Subcutaneous adipose tissue (tissue), 4 donors: ENCODE results near the gene ACSBG1. TPM values are rescaled to one million over a fixed set of nuclear protein-coding genes. Genes with fewer than 3 reads are reported as not detected.

Experiments used
- total RNA-seq, 4 donors: library from RNA; depleted of rRNA; stranded (reverse); fragments of >200 nt; gene quantifications; one replicate each; pipeline ENCODE4 v1.1.0, GENCODE V29; 2016
- TF ChIP-seq, protein P1 (sequence below): fragments of 450-650 bp; IDR thresholded peaks from one replicate; pipeline ENCODE4 v1.5.1; 2016; ENCODE audit warnings: low read depth, mild to moderate bottlenecking, control low read depth, antibody characterized with exemption, moderate library complexity

Gene ACSBG1
- total RNA-seq, 4 donors from 2014 or later = not detected

- TF ChIP-seq, protein P1, sequence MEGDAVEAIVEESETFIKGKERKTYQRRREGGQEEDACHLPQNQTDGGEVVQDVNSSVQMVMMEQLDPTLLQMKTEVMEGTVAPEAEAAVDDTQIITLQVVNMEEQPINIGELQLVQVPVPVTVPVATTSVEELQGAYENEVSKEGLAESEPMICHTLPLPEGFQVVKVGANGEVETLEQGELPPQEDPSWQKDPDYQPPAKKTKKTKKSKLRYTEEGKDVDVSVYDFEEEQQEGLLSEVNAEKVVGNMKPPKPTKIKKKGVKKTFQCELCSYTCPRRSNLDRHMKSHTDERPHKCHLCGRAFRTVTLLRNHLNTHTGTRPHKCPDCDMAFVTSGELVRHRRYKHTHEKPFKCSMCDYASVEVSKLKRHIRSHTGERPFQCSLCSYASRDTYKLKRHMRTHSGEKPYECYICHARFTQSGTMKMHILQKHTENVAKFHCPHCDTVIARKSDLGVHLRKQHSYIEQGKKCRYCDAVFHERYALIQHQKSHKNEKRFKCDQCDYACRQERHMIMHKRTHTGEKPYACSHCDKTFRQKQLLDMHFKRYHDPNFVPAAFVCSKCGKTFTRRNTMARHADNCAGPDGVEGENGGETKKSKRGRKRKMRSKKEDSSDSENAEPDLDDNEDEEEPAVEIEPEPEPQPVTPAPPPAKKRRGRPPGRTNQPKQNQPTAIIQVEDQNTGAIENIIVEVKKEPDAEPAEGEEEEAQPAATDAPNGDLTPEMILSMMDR = no peak
Measured at GRCh38 chr15:78266806-78267205, 32.4 kb upstream of the ACSBG1 start.

GRCh38 chr15:78266229-78266628 lies 31.9 kb upstream of the ACSBG1 start:
- TF ChIP-seq, protein P1 = no peak

GRCh38 chr15:78265752-78266224 lies 31.4 kb upstream of the ACSBG1 start:
- TF ChIP-seq, protein P1 = no peak

GRCh38 chr15:78265137-78265460 lies 30.7 kb upstream of the ACSBG1 start:
- TF ChIP-seq, protein P1 = no peak

DNA sequence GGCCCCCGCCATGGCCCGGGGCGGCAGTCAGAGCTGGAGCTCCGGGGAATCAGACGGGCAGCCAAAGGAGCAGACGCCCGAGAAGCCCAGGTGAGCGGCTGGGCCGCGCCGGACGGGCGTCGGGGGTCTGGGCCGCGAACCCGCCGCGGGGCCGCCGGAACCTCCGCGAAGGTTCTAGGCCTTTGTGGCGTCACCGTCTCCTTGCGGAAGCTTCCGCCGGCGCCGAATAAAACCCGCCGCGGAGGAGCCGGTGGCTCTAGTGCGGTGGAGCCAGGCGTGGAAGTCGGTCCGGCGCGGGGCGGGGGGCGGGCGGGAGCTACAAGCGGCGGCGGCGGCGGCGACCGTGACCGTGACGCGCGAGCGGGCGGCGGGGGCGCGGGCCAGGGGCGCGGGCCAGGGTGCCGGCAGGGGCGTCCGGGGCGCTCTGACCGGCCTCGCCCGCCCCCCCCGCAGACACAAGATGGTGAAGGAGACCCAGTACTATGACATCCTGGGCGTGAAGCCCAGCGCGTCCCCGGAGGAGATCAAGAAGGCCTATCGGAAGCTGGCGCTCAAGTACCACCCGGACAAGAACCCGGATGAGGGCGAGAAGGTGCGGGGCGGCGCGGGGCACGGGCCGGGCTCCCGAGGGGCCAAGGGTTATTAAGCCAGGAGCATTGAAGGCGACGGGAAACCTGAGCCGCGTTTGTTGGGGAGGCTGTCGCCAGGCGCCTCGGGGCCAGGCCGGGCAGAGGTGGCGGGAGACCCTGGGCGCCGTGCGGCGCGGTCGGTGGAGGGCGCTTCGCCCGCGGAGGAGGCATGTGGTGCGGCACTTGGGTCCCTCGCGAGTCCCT lies 30.2 kb upstream of the ACSBG1 start, which contains the start of gene DNAJA4:
TSS of gene DNAJA4 (plus strand) at position 259 of the 833 bp plus-strand sequence. CDS start at position 461, 202 bp downstream.
- TF ChIP-seq, protein P1 = no peak

DNA sequence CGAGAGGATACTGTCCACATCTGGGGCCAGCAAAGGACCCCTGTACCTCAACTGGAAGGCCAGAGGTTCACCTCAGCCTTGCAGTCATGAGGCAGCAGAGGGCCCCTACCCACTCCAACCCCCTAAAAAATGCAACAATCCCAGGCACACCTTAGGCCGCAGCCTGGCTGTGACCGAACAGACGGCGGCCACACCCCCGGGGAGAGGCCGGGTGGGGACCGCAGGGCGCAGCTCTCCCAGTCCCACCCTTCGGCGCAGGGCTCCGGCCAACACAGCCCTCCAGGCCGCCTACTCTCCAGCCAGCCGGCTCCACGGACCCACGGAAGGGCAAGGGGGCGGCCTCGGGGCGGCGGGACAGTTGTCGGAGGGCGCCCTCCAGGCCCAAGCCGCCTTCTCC lies 29.5 kb upstream of the ACSBG1 start:
- TF ChIP-seq, protein P1 = no peak

GRCh38 chr15:78263351-78263781 lies 29.0 kb upstream of the ACSBG1 start:
- TF ChIP-seq, protein P1 = no peak
